Small intestine (tissue), 7 donors: Measurements from ENCODE around the gene CRKL. TPM values are rescaled to one million over a fixed set of nuclear protein-coding genes. Genes with fewer than 3 reads are reported as not detected.

ENCODE experiments used
- DNase-seq, 2 donors: peaks; one replicate each; pipeline versions ENCODE4 v3.0.0 to v3.0.0-alpha.2; 2013
- FAIRE-seq: peaks from 2 replicates; lab custom pipeline; 2012; peaks lifted over from hg19 to GRCh38; lab: Jason Lieb, UNC
- H3K27ac ChIP-seq, 3 donors: one replicate each; pipeline ENCODE4 v1.5.1; 2013; ENCODE audit warnings: low read length in 2 of 3, mild to moderate bottlenecking in 2 of 3, control low read depth in 1 of 3, inconsistent platforms in 1 of 3, low read depth in 1 of 3, moderate library complexity in 1 of 3
- H3K27me3 ChIP-seq, 3 donors: one replicate each; pipeline ENCODE4 v1.6.1; 2013; ENCODE audit warnings: low read length in 3 of 3, inconsistent platforms in 1 of 3; ENCODE audit not compliant: control insufficient read depth in 3 of 3, insufficient read depth in 3 of 3
- H3K36me3 ChIP-seq, 3 donors: one replicate each; pipeline ENCODE4 v1.6.1; 2013; ENCODE audit warnings: low read length in 3 of 3, inconsistent platforms in 1 of 3, low read depth in 1 of 3, mild to moderate bottlenecking in 1 of 3, moderate library complexity in 1 of 3; ENCODE audit not compliant: control insufficient read depth in 3 of 3, insufficient read depth in 2 of 3
- H3K4me1 ChIP-seq, 3 donors: one replicate each; pipeline ENCODE4 v1.6.1; 2013; ENCODE audit warnings: low read length in 2 of 3, inconsistent platforms in 1 of 3, low read depth in 1 of 3, mild to moderate bottlenecking in 1 of 3, moderate library complexity in 1 of 3; ENCODE audit not compliant: control insufficient read depth in 3 of 3, insufficient read depth in 2 of 3
- H3K4me3 ChIP-seq, 3 donors: one replicate each; pipeline ENCODE4 v1.5.1; 2013; ENCODE audit warnings: low read length in 3 of 3, control low read depth in 1 of 3, inconsistent platforms in 1 of 3, low read depth in 1 of 3, mild to moderate bottlenecking in 1 of 3, moderate library complexity in 1 of 3
- H3K9me3 ChIP-seq, 2 donors: one replicate each; pipeline ENCODE4 v1.6.1; 2013; ENCODE audit warnings: low read depth in 1 of 2, low read length in 1 of 2; ENCODE audit not compliant: control insufficient read depth in 2 of 2, insufficient read depth in 1 of 2
- WGBS, 3 donors: extraction: QIAGEN DNeasy Blood & Tissue Kit; methylation state at CpG; one replicate each; pipeline ENCODE4 v1.1.7; 2013; 5-methylcytosine and 5-hydroxymethylcytosine counted together
- polyA plus RNA-seq, 4 donors: library from polyadenylated mRNA; stranded (reverse) in 3 of 4; unstranded in 1 of 4; fragments of 200-250 nt in 3 of 4; fragments of 120-200 nt in 1 of 4; gene quantifications; one replicate each; pipeline versions ENCODE4 v1.2.1 to v1.2.3, GENCODE V29; 2013
- donor health status: healthy with polysubstance abuse.
- donor health status: control.
- donor health status: control.
- donor health status: Bipolar disorder and iron deficiency.
- donor health status: healthy.

Gene CRKL
- polyA plus RNA-seq, 4 donors, result 18.6 to 57.8 (median 22.0) TPM

DNA sequence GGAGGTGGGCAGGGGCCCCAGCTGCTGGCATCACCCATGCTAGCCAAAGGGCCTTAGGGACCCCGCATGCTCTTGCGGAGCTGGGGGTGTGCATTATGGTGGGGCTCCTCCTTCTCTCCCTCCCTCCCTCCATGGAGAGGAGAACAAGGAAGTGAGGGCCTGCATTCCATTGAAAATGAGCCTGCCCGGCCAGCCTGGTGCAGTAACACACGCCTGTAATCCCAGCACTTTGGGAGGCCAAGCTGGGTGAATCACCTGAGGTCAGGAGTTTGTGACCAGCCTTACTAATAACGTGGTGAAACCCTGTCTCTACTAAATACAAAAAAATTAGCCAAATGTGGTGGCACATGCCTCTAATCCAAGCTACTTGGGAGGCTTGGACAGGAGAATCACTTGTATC, 36.0 kb upstream of the CRKL start:
- FAIRE-seq, result no peak

DNA sequence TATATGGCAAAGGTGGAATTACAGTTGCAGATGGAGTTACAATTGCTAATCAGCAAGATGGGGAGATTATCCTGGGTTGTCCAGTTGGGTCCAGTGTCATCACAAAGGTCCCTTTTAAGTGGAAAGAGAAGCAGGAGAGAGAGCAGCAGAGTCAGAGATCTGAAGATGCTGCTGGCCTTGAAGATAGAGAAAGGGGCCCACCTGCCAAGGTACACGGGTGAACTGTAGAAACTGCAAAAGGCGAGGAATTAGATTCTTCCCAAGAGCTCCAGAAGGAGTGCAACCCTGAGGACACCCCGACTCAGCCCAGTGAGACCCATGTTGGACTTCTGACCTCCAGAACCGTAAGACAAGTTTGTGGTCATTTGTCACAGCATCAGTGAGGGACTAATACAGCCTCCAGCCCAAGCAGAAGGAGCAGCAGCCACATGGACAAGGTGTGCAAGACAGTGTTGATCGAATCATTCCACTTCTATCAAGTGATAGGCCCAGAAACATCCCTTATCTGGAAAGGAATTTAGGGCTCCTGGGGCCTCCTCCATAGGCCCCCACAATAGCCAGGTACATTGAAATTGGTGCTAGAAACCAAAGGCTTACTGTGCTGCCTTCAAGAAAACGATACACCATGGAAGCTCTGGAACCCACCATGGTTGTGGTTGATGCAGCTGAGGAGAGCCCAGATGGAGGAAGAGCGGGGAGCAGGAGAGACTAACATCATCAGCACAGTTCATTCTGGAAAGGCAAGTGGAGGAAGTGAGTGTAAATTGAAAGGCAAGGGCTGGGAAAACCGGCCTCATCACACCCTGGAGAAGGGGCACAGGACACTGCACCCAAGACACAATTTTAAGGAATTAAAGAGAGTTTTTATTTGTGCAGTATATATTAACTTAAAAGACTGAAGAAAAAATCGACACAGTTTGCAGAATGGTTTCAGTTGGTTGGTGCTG, 35.1 kb upstream of the CRKL start:
- Histone ChIP-seq H3K4me3 (no peak overlapping the region), H3K36me3 (peaks cover 0 to 65% (median 11%) of the 10 kb centered on the region in 3 donors), H3K27ac (no peak overlapping the region), H3K27me3 (no peaks in the 10 kb centered on the region), H3K4me1 (peaks cover 0 to 27% (median 3%) of the 10 kb centered on the region in 3 donors), H3K9me3 (no peaks in the 10 kb centered on the region)
- FAIRE-seq (no peak), DNase-seq (no peak)
- 82 to 90% (median 87%) methylated on average over 9 of the region's 9 CpGs for WGBS, 3 donors

More for the DNA sequence above, 36.0 kb upstream of the CRKL start:
- DNase-seq, result no peak
- H3K27ac ChIP-seq, result no peak overlapping the region
- H3K4me3 ChIP-seq, result no peak overlapping the region
- H3K4me1 ChIP-seq, result peaks cover 0 to 26% (median 3%) of the 10 kb centered on the region in 3 donors
- H3K9me3 ChIP-seq, result no peaks in the 10 kb centered on the region
- H3K27me3 ChIP-seq, result no peaks in the 10 kb centered on the region
- peaks cover 0 to 62% (median 13%) of the 10 kb centered on the region in 3 donors for H3K36me3 ChIP-seq
- WGBS, 3 donors, result 64 to 80% (median 64%) methylated on average over 5 of the region's 5 CpGs

DNA sequence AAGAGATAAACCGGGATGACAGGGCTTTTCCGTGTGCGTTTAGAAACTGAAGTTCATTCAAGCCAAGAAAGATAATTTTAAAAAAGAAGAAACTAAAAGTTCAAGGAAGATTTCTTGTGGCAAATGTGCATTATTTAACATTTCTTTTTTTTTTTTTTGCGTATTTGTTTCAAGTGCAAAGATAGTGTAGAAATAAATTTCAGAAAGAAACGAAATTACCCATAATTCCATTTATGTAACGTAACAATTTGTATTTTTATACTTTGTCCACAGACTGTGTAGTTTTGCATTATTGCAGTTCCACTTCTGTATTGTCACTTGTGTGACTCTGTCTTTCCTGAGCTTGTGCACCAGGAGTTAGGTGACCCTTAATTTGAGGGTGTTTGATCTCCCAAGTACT, 34.4 kb upstream of the CRKL start:
- no peak overlapping the region for H3K4me3 ChIP-seq
- H3K9me3 ChIP-seq, result no peaks in the 10 kb centered on the region
- H3K36me3 ChIP-seq, result peaks cover 0 to 63% (median 15%) of the 10 kb centered on the region in 3 donors
- FAIRE-seq (no peak), DNase-seq (no peak)
- 89 to 92% (median 91%) methylated on average over 6 of the region's 6 CpGs for WGBS, 3 donors
- peaks cover 0 to 27% (median 3%) of the 10 kb centered on the region in 3 donors for H3K4me1 ChIP-seq
- no peaks in the 10 kb centered on the region for H3K27me3 ChIP-seq
- no peak overlapping the region for H3K27ac ChIP-seq

DNA sequence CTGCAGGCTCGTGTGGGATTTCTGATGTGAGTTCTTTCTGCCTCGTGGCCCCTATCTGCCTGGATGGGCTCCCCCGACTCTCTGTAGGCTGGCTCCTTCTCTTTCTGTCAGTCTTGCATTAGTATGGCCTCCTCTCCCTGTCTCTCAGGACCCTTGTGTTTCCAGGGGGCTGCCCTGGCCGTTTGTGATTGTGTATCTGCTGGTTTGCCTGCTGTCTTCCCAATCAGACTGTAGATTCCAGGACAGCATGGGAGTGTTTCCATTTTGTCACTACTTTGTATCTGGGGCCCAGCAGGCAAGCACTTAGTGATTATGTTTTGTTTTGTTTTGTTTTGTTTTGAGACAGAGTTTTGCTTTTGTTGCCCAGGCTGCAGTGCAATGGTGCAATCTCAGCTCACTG, 32.8 kb upstream of the CRKL start:
- no peak for FAIRE-seq

DNA sequence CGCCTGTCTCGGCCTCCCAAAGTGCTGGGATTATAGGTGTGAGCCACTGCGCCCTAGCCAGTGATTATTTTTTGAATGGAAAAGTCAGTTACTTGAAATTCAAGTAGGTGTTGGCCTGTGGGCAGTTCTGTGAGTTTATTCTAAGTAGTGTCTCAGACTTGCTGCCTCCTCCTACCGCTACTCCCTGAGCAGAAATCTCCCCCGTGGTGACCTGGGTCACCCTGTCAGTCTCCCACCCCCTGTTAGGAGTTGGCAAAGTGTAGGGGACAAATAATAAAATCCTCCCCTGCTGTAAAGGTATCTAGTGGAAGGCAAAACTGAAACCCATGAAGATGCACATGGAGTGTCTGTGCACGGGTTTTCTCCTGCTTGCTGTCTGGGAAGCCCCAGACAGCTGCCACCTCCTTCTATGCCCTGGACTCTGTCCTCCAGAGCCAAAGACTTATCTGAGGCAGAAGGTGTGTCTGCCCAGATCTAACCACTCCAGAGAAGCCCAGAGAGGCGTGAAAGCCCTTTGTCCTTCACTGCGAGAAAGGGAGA, 32.1 kb upstream of the CRKL start:
- H3K4me1 ChIP-seq, result peaks cover 0 to 27% (median 3%) of the 10 kb centered on the region in 3 donors
- peaks cover 0 to 66% (median 15%) of the 10 kb centered on the region in 3 donors for H3K36me3 ChIP-seq
- DNase-seq (peak in 1 of 2 donors; percentile 99), FAIRE-seq (no peak)
- H3K27me3 ChIP-seq, result no peaks in the 10 kb centered on the region
- no peaks in the 10 kb centered on the region for H3K9me3 ChIP-seq
- H3K27ac ChIP-seq, result peak overlapping the region; percentile 82 to 86 (median 83)
- 28 to 71% (median 46%) methylated on average over 8 of the region's 8 CpGs for WGBS, 3 donors
- H3K4me3 ChIP-seq, result no peak overlapping the region

More for the DNA sequence above, 32.8 kb upstream of the CRKL start:
- H3K36me3 ChIP-seq, result peaks cover 0 to 62% (median 15%) of the 10 kb centered on the region in 3 donors
- H3K4me1 ChIP-seq, result peaks cover 0 to 27% (median 3%) of the 10 kb centered on the region in 3 donors
- no peaks in the 10 kb centered on the region for H3K9me3 ChIP-seq
- peak in 1 of 2 donors; percentile 11 for DNase-seq
- no peak overlapping the region for H3K4me3 ChIP-seq
- WGBS, 3 donors, result 59 to 74% (median 64%) methylated on average over 4 of the region's 4 CpGs
- peak overlapping the region in 2 of 3 donors; percentile 83 to 86 for H3K27ac ChIP-seq
- H3K27me3 ChIP-seq, result no peaks in the 10 kb centered on the region

DNA sequence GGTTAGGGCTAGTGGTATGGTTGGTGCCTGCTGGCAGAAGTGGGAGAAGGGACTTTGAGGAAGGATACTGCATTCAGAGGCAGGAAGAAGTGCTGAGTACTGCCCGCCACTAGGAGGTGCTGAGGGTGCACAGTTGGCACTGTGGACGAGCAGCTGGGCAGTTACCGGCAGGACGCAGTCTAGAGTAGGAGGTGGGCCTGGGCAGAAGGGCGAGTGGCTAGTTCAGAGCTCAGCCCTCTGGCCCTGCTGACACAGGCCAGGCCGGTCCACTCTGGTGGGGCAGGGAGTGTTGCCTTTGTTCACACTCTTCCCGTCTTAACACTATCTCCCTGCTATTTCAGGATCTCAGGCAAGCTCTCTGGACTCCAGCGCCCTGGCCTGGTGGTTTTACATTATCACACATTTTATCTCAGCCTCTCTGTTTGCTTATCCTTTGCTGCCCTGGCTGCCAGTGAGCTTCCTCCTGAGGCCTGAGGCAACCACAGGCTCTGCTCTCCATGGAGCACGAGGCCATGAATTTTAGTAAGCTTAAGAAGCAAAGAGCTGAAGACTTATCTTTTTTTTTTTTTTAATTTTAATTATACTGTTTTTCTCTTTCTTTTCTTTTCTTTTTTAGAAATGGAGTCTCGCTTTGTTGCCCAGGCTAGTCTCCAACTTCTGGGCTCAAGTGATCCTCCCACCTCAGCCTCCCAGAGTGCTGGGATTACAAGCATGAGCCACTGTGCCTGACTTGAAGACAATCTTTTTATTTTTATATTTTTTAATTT, 31.5 kb upstream of the CRKL start:
- Histone ChIP-seq H3K9me3 (no peaks in the 10 kb centered on the region), H3K36me3 (peaks cover 0 to 63% (median 15%) of the 10 kb centered on the region in 3 donors), H3K4me1 (peaks cover 0 to 27% (median 3%) of the 10 kb centered on the region in 3 donors), H3K4me3 (no peak overlapping the region), H3K27me3 (no peaks in the 10 kb centered on the region), H3K27ac (peak overlapping the region; percentile 82 to 86 (median 83))
- 18 to 35% (median 33%) methylated on average over 8 to 10 of the region's 10 CpGs for WGBS, 3 donors
- DNase-seq, result peak; percentile 88 to 94
- no peak for FAIRE-seq

DNA sequence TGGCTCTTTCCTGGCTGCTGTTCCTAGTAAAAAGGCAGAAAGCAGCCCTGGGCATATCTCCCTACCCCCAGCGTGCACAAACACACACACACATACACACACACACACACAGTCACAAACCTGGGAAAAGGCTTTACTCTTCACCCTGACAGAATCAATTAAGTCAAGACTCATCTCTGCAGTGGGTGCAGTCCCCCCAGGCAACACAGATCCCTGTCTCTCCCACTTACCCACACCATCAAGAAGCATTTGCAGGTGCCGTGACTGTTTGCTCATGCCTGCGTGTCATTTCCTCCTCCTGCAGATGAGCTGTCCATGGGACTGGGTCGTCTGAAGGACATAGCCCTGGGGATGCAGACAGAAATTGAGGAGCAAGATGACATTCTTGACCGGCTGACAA, 29.8 kb upstream of the CRKL start:
- no peak for FAIRE-seq
- H3K36me3 ChIP-seq, result peaks cover 0 to 48% (median 15%) of the 10 kb centered on the region in 3 donors
- no peak overlapping the region for H3K4me3 ChIP-seq
- H3K4me1 ChIP-seq, result peaks cover 0 to 27% (median 3%) of the 10 kb centered on the region in 3 donors
- H3K27ac ChIP-seq, result no peak overlapping the region
- no peak for DNase-seq
- H3K27me3 ChIP-seq, result no peaks in the 10 kb centered on the region
- no peaks in the 10 kb centered on the region for H3K9me3 ChIP-seq
- WGBS, 3 donors, result 86 to 88% (median 87%) methylated on average over 5 of the region's 5 CpGs
